Mammary epithelial cell (primary cell): ENCODE data around the gene PIGZ.

Experiments
- EZH2 ChIP-seq: IDR thresholded peaks from 2 replicates; pipeline ENCODE4 v1.6.1; 2012; ENCODE audit warnings: low read length, inconsistent platforms, borderline replicate concordance
- TF ChIP-seq, protein P1 (sequence below), 2 donors: IDR thresholded peaks in 1 of 2; conservative IDR thresholded peaks in 1 of 2; 2 replicates each; pipeline ENCODE4 v1.5.1; 2011 to 2012; ENCODE audit warnings: inconsistent platforms in 2 of 2, low read length in 2 of 2, mild to moderate bottlenecking in 2 of 2, control low read depth in 1 of 2, low read depth in 1 of 2; ENCODE audit not compliant: insufficient read depth in 1 of 2; ENCODE audit errors: extremely low read depth in 1 of 2

DNA sequence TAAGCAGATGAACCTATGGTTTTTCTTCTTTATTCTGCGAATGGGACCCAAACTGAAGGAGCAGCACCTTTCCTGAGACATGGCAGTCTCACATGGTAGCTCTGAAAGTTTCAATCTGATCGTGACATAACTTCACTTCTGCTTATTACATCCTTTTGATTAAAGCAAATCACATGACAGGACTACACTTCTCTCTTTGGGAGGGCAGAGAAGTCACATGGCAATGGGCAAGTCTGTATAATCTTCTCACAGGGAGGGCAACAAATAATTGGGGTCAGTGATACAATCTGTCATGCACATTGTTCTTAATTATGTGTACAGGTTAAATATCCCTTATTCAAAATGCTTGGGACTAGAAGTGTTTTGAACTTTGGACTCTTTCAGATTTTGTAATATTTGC, 47.9 kb downstream of the PIGZ start:
- TF ChIP-seq, protein P1, sequence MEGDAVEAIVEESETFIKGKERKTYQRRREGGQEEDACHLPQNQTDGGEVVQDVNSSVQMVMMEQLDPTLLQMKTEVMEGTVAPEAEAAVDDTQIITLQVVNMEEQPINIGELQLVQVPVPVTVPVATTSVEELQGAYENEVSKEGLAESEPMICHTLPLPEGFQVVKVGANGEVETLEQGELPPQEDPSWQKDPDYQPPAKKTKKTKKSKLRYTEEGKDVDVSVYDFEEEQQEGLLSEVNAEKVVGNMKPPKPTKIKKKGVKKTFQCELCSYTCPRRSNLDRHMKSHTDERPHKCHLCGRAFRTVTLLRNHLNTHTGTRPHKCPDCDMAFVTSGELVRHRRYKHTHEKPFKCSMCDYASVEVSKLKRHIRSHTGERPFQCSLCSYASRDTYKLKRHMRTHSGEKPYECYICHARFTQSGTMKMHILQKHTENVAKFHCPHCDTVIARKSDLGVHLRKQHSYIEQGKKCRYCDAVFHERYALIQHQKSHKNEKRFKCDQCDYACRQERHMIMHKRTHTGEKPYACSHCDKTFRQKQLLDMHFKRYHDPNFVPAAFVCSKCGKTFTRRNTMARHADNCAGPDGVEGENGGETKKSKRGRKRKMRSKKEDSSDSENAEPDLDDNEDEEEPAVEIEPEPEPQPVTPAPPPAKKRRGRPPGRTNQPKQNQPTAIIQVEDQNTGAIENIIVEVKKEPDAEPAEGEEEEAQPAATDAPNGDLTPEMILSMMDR (conservative IDR thresholded peaks at IDR 0.05 in 1 of 2, IDR thresholded peaks at IDR 0.05 in 1 of 2; ENCODE audit: extremely low read depth in 1 of 2, insufficient read depth in 1 of 2, low read depth in 1 of 2, low read length in 2 of 2), result no peak
- no peak for TF ChIP-seq EZH2
